GM18520 (cell line): ENCODE data around the gene ERGIC3.

Source experiments
- ATAC-seq: cut with Tn5 transposase; IDR thresholded peaks from one replicate; pipeline ENCODE4 v1.9.1; 2021; ENCODE audit not compliant: unreplicated experiment

Gene ERGIC3

DNA sequence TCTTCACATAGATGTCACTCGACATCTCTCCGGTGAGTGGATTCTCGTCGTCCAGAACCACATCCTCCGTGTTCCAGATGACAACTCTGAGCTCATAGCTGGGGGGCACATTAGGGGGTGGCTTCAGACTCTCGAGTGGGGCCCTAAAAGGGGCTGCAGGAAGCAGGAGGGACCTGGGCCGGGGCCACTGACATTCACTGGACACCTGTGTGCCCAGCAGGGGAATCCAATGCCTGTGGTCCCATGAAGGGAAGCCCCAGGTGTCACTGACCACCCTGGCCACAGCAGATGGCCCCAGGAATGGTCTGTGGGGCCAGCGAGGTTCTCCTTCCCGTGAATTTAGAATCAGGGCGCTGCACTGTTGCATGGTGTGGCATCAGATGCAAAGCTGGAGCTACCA lies 18.7 kb downstream of the ERGIC3 start:
- ATAC-seq: no peak

- no peak for ATAC-seq
Measured at GRCh38 chr20:35561268-35561667, 19.4 kb downstream of the ERGIC3 start.

GRCh38 chr20:35561671-35562070 lies 19.8 kb downstream of the ERGIC3 start:
- no peak for ATAC-seq

GRCh38 chr20:35562541-35563110 lies 20.7 kb downstream of the ERGIC3 start:
- ATAC-seq: no peak

GRCh38 chr20:35563834-35564233 lies 22.0 kb downstream of the ERGIC3 start:
- ATAC-seq: no peak

DNA sequence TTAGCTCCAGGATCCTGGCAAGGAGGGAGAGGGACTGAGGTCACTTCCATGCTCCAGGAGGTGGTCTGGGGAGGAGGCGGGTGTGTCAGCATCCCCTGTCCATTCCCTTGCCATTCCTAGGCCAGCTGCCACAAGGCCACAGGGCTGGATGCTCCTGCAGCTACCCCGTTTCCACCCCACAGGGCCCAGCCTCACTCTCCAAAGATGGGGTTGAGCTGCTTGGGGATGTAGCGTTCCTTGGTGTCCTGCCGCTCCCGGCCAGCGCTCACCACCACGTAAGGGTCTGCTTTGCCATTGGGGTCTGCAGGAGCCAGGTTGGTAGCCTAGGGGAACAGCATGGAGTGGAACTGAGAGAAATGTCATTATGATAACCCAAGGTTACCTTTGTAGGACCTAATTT lies 23.0 kb downstream of the ERGIC3 start:
- ATAC-seq: no peak

DNA sequence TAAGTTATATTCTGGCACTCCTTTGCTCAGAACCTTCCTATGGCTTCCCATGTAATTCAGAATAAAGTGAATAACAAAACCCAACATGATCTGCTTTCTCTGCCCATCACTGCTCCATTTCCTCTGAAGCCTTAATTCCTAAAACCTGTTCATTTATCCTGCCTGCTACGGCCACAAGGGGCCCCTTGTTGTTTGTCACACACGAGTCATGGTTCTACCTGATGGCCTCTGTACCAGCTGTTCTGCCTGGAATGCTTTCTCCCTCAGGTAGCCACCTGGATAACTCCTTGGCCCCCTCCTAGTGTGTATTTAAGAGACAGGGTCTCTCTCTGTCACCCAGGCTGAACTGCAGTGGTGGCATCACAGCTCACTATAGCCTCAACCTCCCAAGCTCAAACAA lies 26.8 kb downstream of the ERGIC3 start:
- ATAC-seq: no peak

- no peak for ATAC-seq
Measured at GRCh38 chr20:35571555-35571954, 29.7 kb downstream of the ERGIC3 start.

- ATAC-seq: no peak
Measured at GRCh38 chr20:35572838-35573237, 31.0 kb downstream of the ERGIC3 start.

DNA sequence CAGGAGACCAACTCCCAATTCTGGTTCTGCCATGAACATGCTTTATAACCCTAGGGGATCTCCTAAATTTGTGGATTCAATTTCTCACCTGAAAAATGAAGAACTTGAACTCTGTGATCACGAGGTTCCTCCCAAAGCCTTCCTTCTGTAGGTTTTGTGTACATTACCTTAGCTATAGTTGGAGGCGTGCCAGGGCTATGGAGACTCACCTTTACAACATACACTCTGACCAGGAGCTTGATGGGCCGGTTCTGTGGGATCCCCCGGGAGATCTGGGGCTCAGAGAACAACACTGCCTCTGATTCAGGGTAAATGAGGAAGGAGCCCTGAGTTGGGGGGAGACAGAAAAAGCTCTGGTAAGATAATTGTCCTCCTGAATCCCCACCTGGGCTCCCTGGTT lies 34.1 kb downstream of the ERGIC3 start:
- no peak for ATAC-seq

DNA sequence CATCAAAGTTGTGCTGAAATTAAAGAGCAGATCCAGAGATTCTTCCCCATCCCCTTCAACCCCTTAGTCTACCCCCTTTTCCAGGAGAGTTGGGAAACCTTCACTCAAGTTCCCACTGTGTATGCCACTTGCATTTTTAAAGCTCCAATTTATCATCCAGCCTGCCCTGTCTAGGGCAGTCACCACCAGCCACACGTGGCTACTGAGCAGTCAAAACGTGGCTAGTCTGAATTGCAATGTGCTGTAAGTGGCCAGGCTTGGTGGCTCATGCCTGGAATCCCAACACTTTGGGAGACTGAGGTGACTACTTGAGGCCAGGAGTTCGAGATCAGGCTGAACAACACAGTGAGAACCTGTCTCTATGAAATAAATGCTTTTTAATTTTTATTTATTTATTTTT lies 34.9 kb downstream of the ERGIC3 start:
- ATAC-seq: no peak

DNA sequence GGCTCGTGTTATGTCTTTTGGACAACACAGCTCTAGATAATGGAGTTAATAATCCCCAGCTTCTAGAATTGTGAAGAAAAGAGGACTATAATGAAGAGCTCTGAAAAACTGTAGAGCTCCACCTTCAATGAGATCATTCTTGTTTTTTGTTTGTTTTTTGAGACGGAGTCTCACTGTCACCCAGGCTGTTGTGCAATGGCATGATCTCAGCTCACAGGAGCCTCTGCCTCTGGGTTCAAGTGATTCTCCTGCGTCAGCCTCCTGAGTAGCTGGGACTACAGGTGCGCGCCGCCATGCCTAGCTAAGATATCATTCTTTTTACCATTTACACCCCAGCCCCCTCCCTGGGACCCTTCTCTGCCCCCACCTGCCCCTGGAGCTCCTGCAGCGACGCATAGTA lies 36.6 kb downstream of the ERGIC3 start:
- no peak for ATAC-seq

DNA sequence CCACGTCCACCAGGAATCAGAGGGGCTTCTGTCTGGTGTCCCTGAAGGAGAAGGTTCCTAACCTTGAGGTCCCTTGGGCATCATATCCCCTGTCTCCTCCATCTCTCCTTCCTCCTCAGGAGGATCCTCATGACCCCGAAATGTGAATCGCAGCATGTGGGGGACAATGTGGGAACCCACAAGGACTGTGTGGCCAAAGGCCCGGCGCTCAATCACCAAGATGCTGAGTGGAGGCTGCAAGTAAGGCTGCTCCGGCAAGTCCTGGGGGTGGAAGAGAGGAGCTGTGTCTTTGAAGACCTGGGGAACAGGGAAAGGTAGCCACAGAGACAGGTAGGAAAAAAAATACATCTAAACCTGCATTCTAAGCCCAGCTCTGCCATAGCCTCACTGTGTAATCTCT lies 37.3 kb downstream of the ERGIC3 start:
- no peak for ATAC-seq

DNA sequence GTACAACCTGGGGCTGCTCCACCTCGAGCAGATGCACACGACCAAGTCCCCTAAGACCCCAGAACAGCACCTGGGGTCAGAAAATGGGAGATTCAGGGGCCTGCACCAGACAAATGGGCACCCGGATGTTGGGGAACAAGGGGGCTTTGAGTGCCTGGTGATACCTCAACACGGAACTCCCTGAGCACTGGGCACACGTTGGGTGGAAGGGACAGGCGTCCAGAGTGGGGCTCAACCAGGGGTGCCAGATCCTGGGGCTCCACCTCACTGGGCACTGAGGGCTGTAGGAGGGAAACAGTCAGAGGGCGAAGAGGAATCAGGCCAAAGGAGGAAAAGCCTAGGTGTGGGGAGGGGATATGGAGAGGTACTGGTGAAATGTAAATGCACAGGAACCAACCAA lies 40.3 kb downstream of the ERGIC3 start:
- no peak for ATAC-seq

- ATAC-seq: no peak
Measured at GRCh38 chr20:35582741-35583404, 41.0 kb downstream of the ERGIC3 start.

- no peak for ATAC-seq
Measured at GRCh38 chr20:35583636-35584560, 42.0 kb downstream of the ERGIC3 start.

DNA sequence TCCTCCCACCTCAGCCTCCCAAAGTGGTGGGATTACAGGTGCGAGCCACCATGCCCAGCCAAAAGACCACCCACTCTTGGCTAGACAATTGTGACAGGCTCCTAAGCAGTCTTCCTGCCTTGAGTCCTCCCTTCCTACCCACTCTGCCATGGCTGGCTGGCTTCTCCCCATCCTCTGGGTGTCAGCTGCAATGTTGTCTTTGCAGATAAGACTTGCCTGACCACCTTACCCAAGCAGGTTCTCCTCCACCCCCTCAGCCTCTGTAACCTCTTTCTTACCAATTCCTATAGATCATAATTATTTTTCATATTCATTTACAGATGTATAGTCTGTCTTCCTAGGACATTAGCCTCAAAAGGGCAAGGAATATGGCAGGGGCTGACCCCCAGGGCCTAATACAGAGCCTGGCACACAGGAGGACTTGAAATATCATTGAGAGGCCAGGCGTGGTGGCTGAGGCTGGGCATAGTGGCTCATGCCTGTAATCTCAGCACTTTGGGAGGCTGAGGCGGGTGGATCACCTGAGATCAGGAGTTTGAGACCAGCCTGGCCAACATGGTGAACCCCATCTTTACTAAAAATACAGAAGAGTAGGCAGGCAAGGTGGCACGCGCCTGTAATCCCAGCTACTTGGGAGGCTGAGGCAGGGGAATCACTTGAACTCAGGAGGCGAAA lies 45.0 kb downstream of the ERGIC3 start:
- no peak for ATAC-seq

- no peak for ATAC-seq
Measured at GRCh38 chr20:35587436-35587835, 45.6 kb downstream of the ERGIC3 start.

- ATAC-seq: no peak
Measured at GRCh38 chr20:35588397-35588796, 46.5 kb downstream of the ERGIC3 start.

GRCh38 chr20:35592339-35592974 lies 50.6 kb downstream of the ERGIC3 start:
- no peak for ATAC-seq

DNA sequence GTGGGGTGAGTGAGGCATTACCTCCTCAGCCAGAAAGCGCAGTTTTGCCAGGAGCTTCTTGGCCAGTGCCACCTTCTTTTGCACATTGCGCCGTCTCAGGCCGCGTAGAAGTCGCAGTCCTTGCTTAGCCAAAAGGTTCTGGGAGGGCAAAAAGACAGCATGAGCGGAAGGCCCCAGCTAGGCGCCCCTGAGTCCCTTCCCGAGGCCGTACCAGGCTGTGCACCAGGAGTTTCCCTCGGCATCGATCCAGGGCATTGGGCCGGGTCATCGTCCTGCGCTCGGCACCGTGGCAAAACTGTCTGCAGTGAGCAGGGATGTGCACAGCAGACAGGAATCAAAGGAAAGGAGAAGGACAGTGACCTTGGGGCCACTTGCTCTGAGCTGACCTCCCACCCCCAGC lies 53.6 kb downstream of the ERGIC3 start:
- ATAC-seq: no peak
